ENCODE results near the gene PCDH15.

PCDH15 gene

GRCh38 chr10:54133203-54133602 lies 667.8 kb downstream of the PCDH15 start:
- Histone ChIP-seq H3K27ac (ENCODE audit: low read depth, low read length) (no peak overlapping the region), H3K36me3 (ENCODE audit: low read length) (no peaks in the 10 kb centered on the region), H3K9me3 (ENCODE audit: insufficient read depth, low read length) (no peaks in the 10 kb centered on the region), H3K4me2 (ENCODE audit: low read depth, low read length, poor library complexity, severe bottlenecking) (no peak overlapping the region), H3K27me3 (ENCODE audit: low read length) (no peaks in the 10 kb centered on the region), H2AFZ (ENCODE audit: low read depth, low read length, severe bottlenecking) (no peak overlapping the region), H3K79me2 (ENCODE audit: insufficient read depth, low read length) (no peaks in the 10 kb centered on the region), H3K9ac (ENCODE audit: low read length) (no peak overlapping the region), H4K20me1 (ENCODE audit: low read depth, low read length) (no peaks in the 10 kb centered on the region), H3F3A (ENCODE audit: insufficient read depth) (no peaks in the 10 kb centered on the region), H3K9me2 (replicated peaks; ENCODE audit: insufficient read depth, low read length) (no peaks in the 10 kb centered on the region), H3K4me3 (ENCODE audit: insufficient read depth, low read length, poor library complexity, severe bottlenecking) (no peak overlapping the region)
- TF ChIP-seq CTCF (IDR thresholded peaks at IDR 0.05; ENCODE audit: insufficient read depth, low read length, poor library complexity, severe bottlenecking) (no peak), EZH2phosphoT487 (conservative IDR thresholded peaks at IDR 0.05; ENCODE audit: low read length) (no peak)

DNA sequence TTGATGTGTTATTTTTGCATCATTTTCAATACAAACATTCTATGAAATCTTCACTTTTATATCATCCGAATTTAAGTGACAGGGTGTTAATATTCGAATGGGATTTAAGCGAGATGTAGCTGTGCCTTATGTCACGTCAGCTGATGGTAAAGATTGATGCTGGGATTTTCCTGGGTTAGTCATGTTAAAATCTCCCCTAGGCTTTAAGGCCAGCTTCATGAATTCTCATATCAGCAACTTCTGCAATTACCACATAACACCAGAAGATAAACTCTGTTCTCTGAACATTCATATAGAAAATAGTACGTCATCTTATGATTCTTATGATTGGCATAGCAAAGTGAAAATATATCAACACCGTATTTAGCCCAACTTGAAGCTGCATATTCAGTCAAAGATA lies 669.2 kb downstream of the PCDH15 start:
- H4K20me1 ChIP-seq (ENCODE audit: low read depth, low read length), result no peaks in the 10 kb centered on the region
- H2AFZ ChIP-seq (ENCODE audit: low read depth, low read length, severe bottlenecking), result no peak overlapping the region
- no peak overlapping the region for H3K4me3 ChIP-seq (ENCODE audit: insufficient read depth, low read length, poor library complexity, severe bottlenecking)
- no peak for TF ChIP-seq CTCF (IDR thresholded peaks at IDR 0.05; ENCODE audit: insufficient read depth, low read length, poor library complexity, severe bottlenecking)
- TF ChIP-seq EZH2phosphoT487 (conservative IDR thresholded peaks at IDR 0.05; ENCODE audit: low read length), result no peak
- H3K36me3 ChIP-seq (ENCODE audit: low read length), result no peaks in the 10 kb centered on the region
- H3K9me2 ChIP-seq (replicated peaks; ENCODE audit: insufficient read depth, low read length), result no peaks in the 10 kb centered on the region
- H3F3A ChIP-seq (ENCODE audit: insufficient read depth), result no peaks in the 10 kb centered on the region
- H3K9ac ChIP-seq (ENCODE audit: low read length), result no peak overlapping the region
- no peaks in the 10 kb centered on the region for H3K27me3 ChIP-seq (ENCODE audit: low read length)
- no peaks in the 10 kb centered on the region for H3K79me2 ChIP-seq (ENCODE audit: insufficient read depth, low read length)
- no peak overlapping the region for H3K27ac ChIP-seq (ENCODE audit: low read depth, low read length)
- H3K4me2 ChIP-seq (ENCODE audit: low read depth, low read length, poor library complexity, severe bottlenecking), result no peak overlapping the region
- H3K9me3 ChIP-seq (ENCODE audit: insufficient read depth, low read length), result no peaks in the 10 kb centered on the region

DNA sequence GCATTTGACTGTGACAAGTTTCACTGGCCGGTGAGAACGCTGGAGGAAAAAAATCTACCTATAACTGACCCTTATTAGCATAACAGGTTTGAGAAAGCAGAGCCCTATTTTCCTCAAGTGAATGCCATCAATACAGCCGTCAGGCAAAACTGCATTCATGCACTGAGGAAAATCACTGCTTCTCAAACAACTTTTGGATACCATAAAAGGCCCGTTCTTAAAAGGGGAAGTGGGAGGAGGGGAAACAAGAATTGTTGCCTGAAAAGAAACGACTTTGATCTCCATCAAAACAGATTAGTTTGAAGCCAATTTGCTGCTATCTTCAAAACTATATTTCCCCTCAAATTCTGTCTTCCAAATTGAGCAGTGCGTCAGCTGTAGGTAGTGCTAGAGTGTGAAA lies 670.6 kb downstream of the PCDH15 start:
- H3K27ac ChIP-seq (ENCODE audit: low read depth, low read length), result no peak overlapping the region
- H3K4me2 ChIP-seq (ENCODE audit: low read depth, low read length, poor library complexity, severe bottlenecking), result no peak overlapping the region
- H4K20me1 ChIP-seq (ENCODE audit: low read depth, low read length), result no peaks in the 10 kb centered on the region
- no peaks in the 10 kb centered on the region for H3F3A ChIP-seq (ENCODE audit: insufficient read depth)
- H3K4me3 ChIP-seq (ENCODE audit: insufficient read depth, low read length, poor library complexity, severe bottlenecking), result no peak overlapping the region
- no peaks in the 10 kb centered on the region for H3K27me3 ChIP-seq (ENCODE audit: low read length)
- TF ChIP-seq CTCF (IDR thresholded peaks at IDR 0.05; ENCODE audit: insufficient read depth, low read length, poor library complexity, severe bottlenecking) (no peak), EZH2phosphoT487 (conservative IDR thresholded peaks at IDR 0.05; ENCODE audit: low read length) (no peak)
- H3K9me2 ChIP-seq (replicated peaks; ENCODE audit: insufficient read depth, low read length), result no peaks in the 10 kb centered on the region
- H3K79me2 ChIP-seq (ENCODE audit: insufficient read depth, low read length), result no peaks in the 10 kb centered on the region
- no peak overlapping the region for H2AFZ ChIP-seq (ENCODE audit: low read depth, low read length, severe bottlenecking)
- H3K36me3 ChIP-seq (ENCODE audit: low read length), result no peaks in the 10 kb centered on the region
- no peak overlapping the region for H3K9ac ChIP-seq (ENCODE audit: low read length)
- no peaks in the 10 kb centered on the region for H3K9me3 ChIP-seq (ENCODE audit: insufficient read depth, low read length)
